Ishikawa (cell line): Measurements from ENCODE around the gene ACTG1.

Source experiments
- CEBPB ChIP-seq: IDR thresholded peaks from 2 replicates; pipeline ENCODE4 v1.6.1; 2012
- EGR1 ChIP-seq: IDR thresholded peaks from 2 replicates; pipeline ENCODE4 v1.6.1; 2012
- EP300 ChIP-seq: IDR thresholded peaks from 2 replicates; pipeline ENCODE4 v1.6.1; 2012; ENCODE audit warnings: borderline replicate concordance
- MAX ChIP-seq: IDR thresholded peaks from 2 replicates; pipeline ENCODE4 v1.6.1; 2012
- NFIC ChIP-seq: IDR thresholded peaks from 2 replicates; pipeline ENCODE4 v1.6.1; 2012
- REST ChIP-seq: IDR thresholded peaks from 2 replicates; pipeline ENCODE4 v1.6.1; 2012; ENCODE audit warnings: low read depth, mild to moderate bottlenecking
- TCF12 ChIP-seq: IDR thresholded peaks from 2 replicates; pipeline ENCODE4 v1.6.1; 2012; ENCODE audit warnings: low read depth
- YY1 ChIP-seq: IDR thresholded peaks from 2 replicates; pipeline ENCODE4 v1.6.1; 2012; ENCODE audit warnings: low read depth

GRCh38 chr17:81536299-81537290, 24.0 kb upstream of the ACTG1 start:
- no peak for TF ChIP-seq EP300
- no peak for TF ChIP-seq CEBPB
- no peak for TF ChIP-seq REST
- TF ChIP-seq MAX, result no peak
- no peak for TF ChIP-seq EGR1
- TF ChIP-seq YY1, result no peak
- TF ChIP-seq NFIC, result no peak
- no peak for TF ChIP-seq TCF12
